Measurements from ENCODE around the gene ULBP1. TPM values are rescaled to one million over a fixed set of nuclear protein-coding genes. Genes with fewer than 3 reads are reported as not detected.
"Not testable (repeated sequence)": the region's sequence is repeated elsewhere in the genome, so short reads cannot be mapped to it uniquely, and the experiment has no call there.

The ULBP1 gene
- total RNA-seq, 1 donor from 2014 or later = 0.48 TPM

DNA sequence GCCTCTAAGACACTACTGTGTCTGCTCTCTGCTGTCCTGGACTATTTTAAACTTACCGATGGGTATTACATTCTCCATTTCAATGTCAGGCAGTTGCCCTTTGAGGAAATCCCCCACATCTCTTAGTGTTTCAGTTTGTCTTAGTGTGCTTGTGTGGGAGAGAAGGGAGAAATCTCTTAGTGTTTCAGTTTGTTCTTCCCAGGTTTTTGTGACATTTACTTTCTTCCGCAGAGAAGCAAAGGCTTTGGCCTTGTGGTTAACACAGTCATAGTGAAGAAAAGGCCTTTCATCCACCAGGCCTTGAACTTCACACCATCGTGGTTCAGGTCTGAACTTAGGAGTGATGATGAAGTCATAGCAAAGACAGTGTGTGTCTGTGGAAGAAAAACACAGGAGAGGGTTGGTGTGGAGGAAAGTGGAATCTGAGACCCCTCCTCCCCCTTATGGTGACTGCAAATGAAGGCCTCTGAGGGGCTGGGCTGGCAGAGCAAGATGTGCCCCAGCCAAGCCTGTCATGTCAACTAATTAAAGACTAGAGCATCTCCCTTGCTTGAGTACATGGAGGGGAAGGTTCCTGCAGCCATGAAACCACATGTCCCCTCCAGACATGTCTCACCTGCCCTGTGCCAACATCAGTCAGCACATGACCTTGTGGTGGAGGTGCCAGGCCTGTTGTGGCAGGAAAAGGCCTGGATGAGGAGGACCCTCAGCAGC, 37.7 kb downstream of the ULBP1 start:
- Mint-ChIP-seq H3K27me3 (peaks cover 43% of the 10 kb centered on the region), H3K27ac (no peak overlapping the region), H3K4me1 (ENCODE audit: unreplicated experiment) (peaks cover 4% of the 10 kb centered on the region), H3K36me3 (peaks cover 4% of the 10 kb centered on the region), H3K9me3 (no peaks in the 10 kb centered on the region), H3K4me3 (no peak overlapping the region)
- no peak for DNase-seq (ENCODE audit: extremely low spot score, unreplicated experiment)
- TF ChIP-seq, protein P1, sequence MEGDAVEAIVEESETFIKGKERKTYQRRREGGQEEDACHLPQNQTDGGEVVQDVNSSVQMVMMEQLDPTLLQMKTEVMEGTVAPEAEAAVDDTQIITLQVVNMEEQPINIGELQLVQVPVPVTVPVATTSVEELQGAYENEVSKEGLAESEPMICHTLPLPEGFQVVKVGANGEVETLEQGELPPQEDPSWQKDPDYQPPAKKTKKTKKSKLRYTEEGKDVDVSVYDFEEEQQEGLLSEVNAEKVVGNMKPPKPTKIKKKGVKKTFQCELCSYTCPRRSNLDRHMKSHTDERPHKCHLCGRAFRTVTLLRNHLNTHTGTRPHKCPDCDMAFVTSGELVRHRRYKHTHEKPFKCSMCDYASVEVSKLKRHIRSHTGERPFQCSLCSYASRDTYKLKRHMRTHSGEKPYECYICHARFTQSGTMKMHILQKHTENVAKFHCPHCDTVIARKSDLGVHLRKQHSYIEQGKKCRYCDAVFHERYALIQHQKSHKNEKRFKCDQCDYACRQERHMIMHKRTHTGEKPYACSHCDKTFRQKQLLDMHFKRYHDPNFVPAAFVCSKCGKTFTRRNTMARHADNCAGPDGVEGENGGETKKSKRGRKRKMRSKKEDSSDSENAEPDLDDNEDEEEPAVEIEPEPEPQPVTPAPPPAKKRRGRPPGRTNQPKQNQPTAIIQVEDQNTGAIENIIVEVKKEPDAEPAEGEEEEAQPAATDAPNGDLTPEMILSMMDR (conservative IDR thresholded peaks at IDR 0.05) = no peak

DNA sequence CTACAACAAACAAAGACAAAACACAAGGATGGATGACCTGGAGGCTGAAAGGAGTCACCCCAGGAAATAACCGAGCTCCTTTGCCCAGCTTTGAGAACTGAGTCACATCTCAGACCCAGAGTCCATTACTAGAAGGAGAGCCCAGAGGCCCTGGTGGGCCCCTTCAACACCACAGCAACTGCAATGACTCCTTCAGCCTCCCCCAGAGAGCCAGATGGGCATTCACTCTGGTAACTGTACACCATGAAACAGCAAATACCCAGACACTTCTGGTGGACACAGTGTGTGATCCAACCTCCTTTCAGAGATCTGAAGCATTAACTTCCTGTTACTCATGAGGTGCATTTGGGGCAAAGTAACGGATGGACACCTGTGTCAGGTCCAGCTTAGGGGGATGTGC, 39.0 kb downstream of the ULBP1 start:
- H3K4me1 Mint-ChIP-seq (ENCODE audit: unreplicated experiment) = peaks cover 4% of the 10 kb centered on the region
- no peak for DNase-seq (ENCODE audit: extremely low spot score, unreplicated experiment)
- TF ChIP-seq, protein P1 (conservative IDR thresholded peaks at IDR 0.05) = no peak
- peaks cover 41% of the 10 kb centered on the region for H3K27me3 Mint-ChIP-seq
- H3K4me3 Mint-ChIP-seq = peak overlapping the region; percentile 7
- H3K27ac Mint-ChIP-seq = no peak overlapping the region
- no peaks in the 10 kb centered on the region for H3K36me3 Mint-ChIP-seq
- H3K9me3 Mint-ChIP-seq = no peaks in the 10 kb centered on the region

DNA sequence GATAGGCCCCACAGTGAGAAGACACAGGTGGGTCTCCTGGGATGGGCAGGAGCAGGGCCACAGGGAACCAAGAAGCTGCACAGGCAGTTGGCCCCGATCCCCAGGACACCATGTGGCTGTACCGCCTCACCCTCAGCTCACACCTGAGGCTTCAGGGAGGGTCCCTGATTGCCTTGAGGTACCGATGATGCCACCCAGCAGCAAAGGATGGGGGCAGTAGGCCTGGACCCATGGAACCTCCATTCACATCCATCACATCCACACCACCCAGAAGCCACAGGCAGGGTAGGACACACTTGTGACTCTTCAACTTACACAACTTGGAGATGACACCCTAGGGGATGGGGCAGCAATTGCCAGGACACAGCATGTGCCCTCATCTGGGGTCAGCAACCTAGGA, 39.9 kb downstream of the ULBP1 start:
- not testable (repeated sequence) for H3K4me1 Mint-ChIP-seq (ENCODE audit: unreplicated experiment); H3K9me3 Mint-ChIP-seq; DNase-seq (ENCODE audit: extremely low spot score, unreplicated experiment); H3K27ac Mint-ChIP-seq; H3K36me3 Mint-ChIP-seq
- Mint-ChIP-seq H3K27me3 (peaks cover 47% of the 10 kb centered on the region), H3K4me3 (peak overlapping the region; percentile 91)

DNA sequence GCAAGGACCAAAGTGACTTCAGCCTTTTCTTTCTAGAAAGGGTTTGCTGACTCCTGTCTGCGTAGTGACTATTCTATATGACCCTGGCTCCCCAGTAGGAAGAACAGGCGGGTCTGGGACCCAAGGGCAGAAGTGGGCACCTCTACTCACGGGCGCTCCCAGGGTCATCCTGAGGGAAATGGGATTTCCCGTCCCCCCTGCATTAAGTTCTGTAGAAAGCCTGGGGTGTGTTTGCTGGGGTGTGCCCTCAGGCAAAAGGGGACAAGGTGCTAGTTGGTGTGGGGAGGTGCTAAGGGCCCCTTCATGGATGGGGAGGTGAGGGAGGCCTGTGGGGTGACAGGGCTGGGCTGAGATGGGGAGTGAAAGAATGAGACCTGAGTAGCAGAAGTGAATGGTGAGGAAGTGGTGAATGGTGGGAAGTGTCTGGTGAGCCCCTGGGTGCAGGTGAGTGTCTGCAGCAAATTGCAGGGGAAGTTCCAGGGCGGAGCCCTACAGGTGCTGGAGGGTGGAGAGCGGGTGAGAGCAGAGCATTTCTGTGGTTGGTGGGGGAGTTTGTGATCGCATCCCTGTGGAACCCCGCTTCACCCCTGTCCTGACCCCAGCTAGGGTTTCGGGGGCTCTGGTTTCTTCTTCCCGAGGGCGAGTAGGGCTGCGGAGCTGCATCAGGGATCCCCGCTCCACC, 40.5 kb downstream of the ULBP1 start:
- Mint-ChIP-seq H3K4me1 (ENCODE audit: unreplicated experiment) (peaks cover 4% of the 10 kb centered on the region), H3K9me3 (no peaks in the 10 kb centered on the region), H3K27me3 (peaks cover 53% of the 10 kb centered on the region), H3K36me3 (no peaks in the 10 kb centered on the region), H3K27ac (peak overlapping the region; percentile 31), H3K4me3 (peak overlapping the region; percentile 91)
- DNase-seq (ENCODE audit: extremely low spot score, unreplicated experiment) = no peak
- TF ChIP-seq, protein P1 (conservative IDR thresholded peaks at IDR 0.05) = no peak

DNA sequence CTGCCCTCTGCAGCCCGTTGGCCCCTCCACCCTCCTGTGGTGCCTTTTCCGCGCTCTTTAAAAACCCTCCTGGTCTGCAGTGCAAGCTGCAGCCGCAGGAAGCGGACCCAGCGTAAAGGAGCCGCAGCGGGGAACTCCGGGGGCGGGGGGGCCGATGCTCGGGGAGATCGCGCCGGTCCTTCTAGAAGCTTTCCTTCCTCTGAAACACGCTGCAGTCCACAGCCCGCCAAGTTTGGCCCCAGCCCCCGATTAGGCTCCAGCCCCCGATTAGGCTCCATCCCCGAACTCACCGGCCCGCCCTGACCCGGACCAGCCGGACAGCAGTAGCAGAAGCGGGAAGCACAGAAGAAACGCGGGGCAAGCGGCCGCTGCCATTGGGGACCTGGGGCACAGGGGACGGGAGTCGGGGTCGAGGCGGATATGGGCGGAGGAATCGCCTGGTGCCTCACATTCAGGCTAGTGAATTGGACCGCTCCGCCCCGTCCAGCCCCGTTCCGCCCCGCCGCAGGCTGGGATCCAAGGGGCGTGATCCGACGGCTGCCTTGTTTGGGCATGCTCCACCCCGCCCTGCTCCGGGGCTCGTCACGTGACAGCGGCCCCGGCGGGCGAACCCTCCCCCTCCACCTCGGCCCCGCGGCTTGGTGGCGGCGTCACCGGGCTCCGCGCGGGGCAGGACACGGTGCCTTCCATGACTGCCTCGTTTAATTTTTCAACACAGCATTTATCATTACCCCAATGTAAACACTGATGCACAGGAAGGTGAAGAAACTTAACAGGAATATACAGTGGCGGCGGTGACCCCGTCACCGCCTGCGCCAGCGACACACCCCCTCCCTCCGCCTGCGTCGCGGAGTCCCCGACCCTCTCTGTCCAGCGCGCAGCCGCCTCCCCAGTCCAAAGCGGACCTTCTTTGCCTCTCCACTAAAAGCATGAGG, 41.3 kb downstream of the ULBP1 start:
- DNase-seq (ENCODE audit: extremely low spot score, unreplicated experiment) = peak; percentile 93
- TF ChIP-seq, protein P1 (conservative IDR thresholded peaks at IDR 0.05) = no peak
- Mint-ChIP-seq H3K9me3 (no peaks in the 10 kb centered on the region), H3K36me3 (no peaks in the 10 kb centered on the region), H3K4me1 (ENCODE audit: unreplicated experiment) (peaks cover 4% of the 10 kb centered on the region), H3K4me3 (peak overlapping the region; percentile 91), H3K27ac (peak overlapping the region; percentile 68), H3K27me3 (peaks cover 57% of the 10 kb centered on the region)
